IMR-90 (cell line): ENCODE data around the gene USB1. TPM values are rescaled to one million over a fixed set of nuclear protein-coding genes. Genes with fewer than 3 reads are reported as not detected.

ENCODE experiments used
- ATAC-seq: fragments of 200-7000 bp; cut with Tn5 transposase; 2 replicates; pipeline ENCODE4 v1.9.1; 2020; ENCODE audit warnings: low read depth, mild to moderate bottlenecking, moderate library complexity
- BruUV-seq: library from RNA; stranded (reverse); fragments of 400-500 nt; replicated peaks from 2 replicates; lab custom pipeline; 2021; lab: Mats Ljungman, UMichigan
- CTCF ChIA-PET: fragments of 300-600 bp; formaldehyde crosslinking; extraction: SDS; loops from one replicate; lab custom pipeline; 2021; ENCODE audit warnings: antibody characterized with exemption; lab: Yijun Ruan, JAX
- POLR2A ChIA-PET: fragments of 300-600 bp; sonication (Branson Sonifier 250); formaldehyde crosslinking; loops from one replicate; lab custom pipeline; 2022; ENCODE audit warnings: antibody characterized with exemption; ENCODE audit not compliant: unreplicated experiment; lab: Charles Lee
- DNase-seq: peaks from one replicate; pipeline ENCODE4 v3.0.0; 2013
- H2AFZ ChIP-seq: replicated peaks from 2 replicates; pipeline ENCODE3; 2013; ENCODE audit warnings: low read length, mild to moderate bottlenecking; ENCODE audit not compliant: poor library complexity
- H2AK5ac ChIP-seq: 2 replicates; pipeline ENCODE4 v1.6.1; 2013; ENCODE audit warnings: low read depth, low read length, inconsistent platforms
- H2AK9ac ChIP-seq: replicated peaks from 2 replicates; pipeline ENCODE3; 2013; ENCODE audit warnings: mild to moderate bottlenecking, low read depth, low read length, moderate library complexity; ENCODE audit not compliant: poor library complexity
- H2BK120ac ChIP-seq: 2 replicates; pipeline ENCODE4 v1.6.1; 2013; ENCODE audit warnings: low read depth, low read length, inconsistent platforms
- H2BK15ac ChIP-seq: 3 replicates; pipeline ENCODE4 v1.6.1; 2013; ENCODE audit warnings: low read depth, low read length, inconsistent platforms
- H2BK20ac ChIP-seq: 2 replicates; pipeline ENCODE4 v1.6.1; 2013; ENCODE audit warnings: low read depth, mild to moderate bottlenecking, inconsistent platforms, low read length, moderate library complexity
- H2BK5ac ChIP-seq: 2 replicates; pipeline ENCODE4 v1.6.1; 2013; ENCODE audit warnings: mild to moderate bottlenecking, low read depth, low read length, inconsistent platforms; ENCODE audit not compliant: poor library complexity, severe bottlenecking
- H3K14ac ChIP-seq: replicated peaks from 2 replicates; pipeline ENCODE4 v1.6.1; 2013; ENCODE audit warnings: low read depth, low read length, inconsistent platforms
- H3K18ac ChIP-seq: 2 replicates; pipeline ENCODE4 v1.6.1; 2013; ENCODE audit warnings: low read depth, low read length, control low read depth
- H3K23ac ChIP-seq: 2 replicates; pipeline ENCODE4 v1.6.1; 2013; ENCODE audit warnings: low read depth, low read length, inconsistent platforms
- H3K27ac ChIP-seq: 2 replicates; pipeline ENCODE4 v1.5.1; 2013; ENCODE audit warnings: mild to moderate bottlenecking, control low read depth, low read length; ENCODE audit not compliant: insufficient read depth
- H3K27me3 ChIP-seq: 2 replicates; pipeline ENCODE4 v1.6.1; 2013; ENCODE audit warnings: low read length; ENCODE audit not compliant: control insufficient read depth, insufficient read depth
- H3K36me3 ChIP-seq: 2 replicates; pipeline ENCODE4 v1.6.1; 2013; ENCODE audit warnings: low read length, mixed read lengths; ENCODE audit not compliant: control insufficient read depth, insufficient read depth
- H3K4ac ChIP-seq: 2 replicates; pipeline ENCODE4 v1.6.1; 2013; ENCODE audit warnings: low read depth, low read length, inconsistent platforms
- H3K4me1 ChIP-seq: 2 replicates; pipeline ENCODE4 v1.6.1; 2013; ENCODE audit warnings: low read length, mixed read lengths; ENCODE audit not compliant: control insufficient read depth, insufficient read depth
- H3K4me2 ChIP-seq: 2 replicates; pipeline ENCODE4 v1.6.1; 2013; ENCODE audit warnings: low read depth, mild to moderate bottlenecking, control low read depth, low read length, moderate library complexity
- H3K4me3 ChIP-seq: 2 replicates; pipeline ENCODE4 v1.5.1; 2013; ENCODE audit warnings: low read depth, mild to moderate bottlenecking, control low read depth, low read length, moderate library complexity; ENCODE audit not compliant: insufficient read depth
- H3K56ac ChIP-seq: 2 replicates; pipeline ENCODE4 v1.6.1; 2013; ENCODE audit warnings: low read length, inconsistent platforms; ENCODE audit not compliant: insufficient read depth; ENCODE audit errors: extremely low read depth
- H3K79me1 ChIP-seq, 2 experiments: 2 replicates each; pipeline ENCODE4 v1.6.1; 2013; ENCODE audit warnings: low read length in 2 of 2, inconsistent platforms in 1 of 2, low read depth in 1 of 2
- H3K9ac ChIP-seq: 2 replicates; pipeline ENCODE4 v1.6.1; 2013; ENCODE audit warnings: low read depth, low read length, control low read depth
- H3K9me1 ChIP-seq: 2 replicates; pipeline ENCODE4 v1.6.1; 2013; ENCODE audit warnings: low read length, inconsistent platforms; ENCODE audit not compliant: insufficient read depth
- H3K9me3 ChIP-seq: 2 replicates; pipeline ENCODE4 v1.6.1; 2013; ENCODE audit warnings: low read length; ENCODE audit not compliant: control insufficient read depth, insufficient read depth
- H4K20me1 ChIP-seq: 2 replicates; pipeline ENCODE4 v1.6.1; 2013; ENCODE audit warnings: low read length, inconsistent platforms; ENCODE audit not compliant: insufficient read depth
- H4K5ac ChIP-seq: 2 replicates; pipeline ENCODE4 v1.6.1; 2013; ENCODE audit warnings: mild to moderate bottlenecking, low read depth, low read length, control low read depth
- H4K8ac ChIP-seq, 2 experiments: 2 replicates each; pipeline ENCODE4 v1.6.1; 2013; ENCODE audit warnings: low read depth in 2 of 2, low read length in 2 of 2, control low read depth in 1 of 2, inconsistent platforms in 1 of 2
- H4K91ac ChIP-seq: 2 replicates; pipeline ENCODE4 v1.6.1; 2013; ENCODE audit warnings: low read depth, low read length, inconsistent platforms; ENCODE audit not compliant: insufficient read depth
- CEBPB ChIP-seq: IDR thresholded peaks from 2 replicates; pipeline ENCODE4 v1.6.1; 2012; ENCODE audit warnings: low read depth, low read length, improper control_type of control experiment
- CHD1 ChIP-seq: IDR thresholded peaks from 2 replicates; pipeline ENCODE4 v1.6.1; 2012; ENCODE audit warnings: low read depth, low read length, improper control_type of control experiment
- CTCF ChIP-seq: conservative IDR thresholded peaks from 2 replicates; pipeline ENCODE4 v1.5.1; 2012; ENCODE audit warnings: mild to moderate bottlenecking, low read depth, low read length, improper control_type of control experiment
- ELK1 ChIP-seq: fragments of 150-350 bp; IDR thresholded peaks from 2 replicates; pipeline ENCODE4 v1.6.1; 2016; ENCODE audit warnings: low read depth, mild to moderate bottlenecking, low read length, moderate library complexity, borderline replicate concordance
- MAZ ChIP-seq: IDR thresholded peaks from 2 replicates; pipeline ENCODE4 v1.6.1; 2012; ENCODE audit warnings: low read depth, mild to moderate bottlenecking, low read length, improper control_type of control experiment, moderate library complexity, borderline replicate concordance
- MXI1 ChIP-seq: IDR thresholded peaks from 2 replicates; pipeline ENCODE4 v1.6.1; 2012; ENCODE audit warnings: low read depth, mild to moderate bottlenecking, low read length, moderate library complexity, borderline replicate concordance
- NFE2L2 ChIP-seq: fragments of 150-350 bp; IDR thresholded peaks from 2 replicates; pipeline ENCODE4 v1.6.1; 2016; ENCODE audit warnings: low read depth, mild to moderate bottlenecking, low read length
- RFX5 ChIP-seq: IDR thresholded peaks from 2 replicates; pipeline ENCODE4 v1.8.0; 2012; ENCODE audit warnings: low read depth, mild to moderate bottlenecking, low read length, moderate library complexity
- WGBS, 2 experiments: methylation state at CpG; one replicate each; pipeline versions ENCODE4 v1.1.5 to v1.1.7; 2013; ENCODE audit warnings: missing lambda C conversion rate in 2 of 2; ENCODE audit not compliant: insufficient read length in 1 of 2; ENCODE audit errors: extremely low coverage in 2 of 2; 5-methylcytosine and 5-hydroxymethylcytosine counted together
- dilution Hi-C: fragments of 300-500 bp; cut with HindIII; formaldehyde crosslinking; loops from one replicate; pipeline ENCODE4 v1.14.3; 2018; ENCODE audit warnings: low sequenced_read_pairs; ENCODE audit not compliant: unreplicated experiment
- in situ Hi-C: fragments of 300-500 bp; cut with MboI; formaldehyde crosslinking; loops from 3 replicates; pipeline ENCODE4 v1.14.3; 2019; ENCODE audit warnings: low sequenced_read_pairs, inconsistent platforms, mixed read lengths
- intact Hi-C: fragments of 100-400 bp; cut with micrococcal nuclease; formaldehyde crosslinking; loops from 2 replicates; pipeline ENCODE4 v1.10.0; 2022
- polyA plus RNA-seq, 3 experiments: library from polyadenylated mRNA; depleted of rRNA; stranded (reverse); fragments of >200 nt; gene quantifications; 2 replicates each; pipeline ENCODE4 v1.2.3, GENCODE V29; 2012; ENCODE audit warnings: low replicate concordance in 1 of 3
- total RNA-seq: library from RNA; depleted of rRNA; stranded (reverse); fragments of >200 nt; gene quantifications from 2 replicates; pipeline ENCODE4 v1.2.3, GENCODE V29; 2012

The USB1 gene
- total and polyA plus RNA-seq, 2 of the 4 experiments (the other 2 are of a cell fraction) = 45.9 to 94.9 TPM

GRCh38 chr16:58057121-58057520 is 55.9 kb downstream of the USB1 start:
- Histone ChIP-seq H3K56ac (no peak overlapping the region), H2BK15ac (no peak overlapping the region), H4K20me1 (no peaks in the 10 kb centered on the region), H3K23ac (no peak overlapping the region), H2AFZ (no peak overlapping the region), H3K14ac (no peak overlapping the region), H3K4ac (no peak overlapping the region), H3K36me3 (no peaks in the 10 kb centered on the region), H3K9me1 (no peaks in the 10 kb centered on the region), H3K9me3 (no peaks in the 10 kb centered on the region), H2BK120ac (no peak overlapping the region), H2AK5ac (no peak overlapping the region), H2AK9ac (no peak overlapping the region), H4K91ac (no peak overlapping the region), H4K8ac (no peak overlapping the region), H3K4me1 (no peaks in the 10 kb centered on the region), H3K4me2 (no peak overlapping the region), H3K4me3 (no peak overlapping the region), H3K9ac (no peak overlapping the region), H3K27me3 (peaks cover 15% of the 10 kb centered on the region), H3K79me1 (no peaks in the 10 kb centered on the region), H3K18ac (no peak overlapping the region), H2BK20ac (no peak overlapping the region), H2BK5ac (no peak overlapping the region), H4K5ac (no peak overlapping the region), H3K27ac (no peak overlapping the region)
- ChIA-PET POLR2A (no interaction called here), CTCF (no interaction called here)
- 83% methylated on average over 1 of the region's 5 CpGs; no CpG with 5 or more reads in 1 of the 2 experiments for WGBS, 2 experiments
- DNase-seq (no peak), ATAC-seq (no peak)
- dilution Hi-C loops (no loop called here), in situ Hi-C loops (no loop called here), intact Hi-C loops (no loop called here)
- BruUV-seq = no TSS peak
- TF ChIP-seq MAZ = no peak
- no peak for TF ChIP-seq CTCF
- no peak for TF ChIP-seq ELK1
- no peak for TF ChIP-seq RFX5
- no peak for TF ChIP-seq CEBPB
- TF ChIP-seq CHD1 = no peak
- TF ChIP-seq NFE2L2 = no peak
- TF ChIP-seq MXI1 = no peak
